Nucleus accumbens (tissue), 56 donors: ENCODE data around the gene RPTOR.

ENCODE experiments used
- DNase-seq, 56 donors: peaks; one replicate each; lab custom pipeline; 2025; lab: John Stamatoyannopoulos, UW

The RPTOR gene

GRCh38 chr17:80633207-80633606 is 88.6 kb downstream of the RPTOR start:
- DNase-seq, result no peak

GRCh38 chr17:80633994-80634566 is 89.4 kb downstream of the RPTOR start:
- DNase-seq, result no peak

GRCh38 chr17:80636361-80637018 is 91.9 kb downstream of the RPTOR start:
- DNase-seq, result no peak

- no peak for DNase-seq
These were observed 92.6 kb downstream of the RPTOR start for GRCh38 chr17:80637048-80637781.

- DNase-seq, result no peak
These were observed 95.0 kb downstream of the RPTOR start for GRCh38 chr17:80639658-80640057.

- no peak for DNase-seq
These were observed 95.9 kb downstream of the RPTOR start for GRCh38 chr17:80640366-80641084.

GRCh38 chr17:80643326-80644099 is 98.9 kb downstream of the RPTOR start:
- DNase-seq, result no peak

GRCh38 chr17:80644536-80644935 is 99.9 kb downstream of the RPTOR start:
- DNase-seq, result no peak

- no peak for DNase-seq
These were observed 101.2 kb downstream of the RPTOR start for GRCh38 chr17:80645706-80646325.

GRCh38 chr17:80646328-80646727 is 101.7 kb downstream of the RPTOR start:
- DNase-seq, result no peak

GRCh38 chr17:80647746-80648145 is 103.1 kb downstream of the RPTOR start:
- no peak for DNase-seq

GRCh38 chr17:80649200-80649644 is 104.6 kb downstream of the RPTOR start:
- no peak for DNase-seq

GRCh38 chr17:80649672-80650330 is 105.2 kb downstream of the RPTOR start:
- peak in 15 of 56 donors; percentile 2 to 58 (median 25) for DNase-seq

- DNase-seq, result no peak
These were observed 105.7 kb downstream of the RPTOR start for GRCh38 chr17:80650331-80650672.

GRCh38 chr17:80650751-80651518 is 106.3 kb downstream of the RPTOR start:
- no peak for DNase-seq

GRCh38 chr17:80652756-80653330 is 108.2 kb downstream of the RPTOR start:
- no peak for DNase-seq

- no peak for DNase-seq
These were observed 109.2 kb downstream of the RPTOR start for GRCh38 chr17:80653856-80654255.

GRCh38 chr17:80655608-80656007 is 111.0 kb downstream of the RPTOR start:
- DNase-seq, result no peak
